Activated CD8-positive, alpha-beta memory T cell treated with anti-CD3 and anti-CD28 coated beads for 36 hours (primary cell): ENCODE measurements around the gene RNF19B. TPM values are rescaled to one million over a fixed set of nuclear protein-coding genes. Genes with fewer than 3 reads are reported as not detected.

Experiments used
- CTCF ChIA-PET: fragments of 350-600 bp; sonication (Branson Sonifier 250); formaldehyde crosslinking; loops from one replicate; lab custom pipeline; 2021; ENCODE audit warnings: antibody characterized with exemption; lab: Charles Lee
- POLR2A ChIA-PET: fragments of 350-600 bp; sonication (Branson Sonifier 250); formaldehyde crosslinking; loops from one replicate; lab custom pipeline; 2021; ENCODE audit warnings: antibody characterized with exemption; lab: Charles Lee
- total RNA-seq, 2 experiments: library from RNA; stranded (reverse); gene quantifications; one replicate each; pipeline ENCODE4 v1.2.3, GENCODE V29; 2021

Gene RNF19B
- total RNA-seq, 2 experiments from 2014 or later, result 21.7 to 22.5 TPM

- ChIA-PET POLR2A (no interaction called here), CTCF (no interaction called here)
Measured at GRCh38 chr1:32948905-32949304, 15.7 kb downstream of the RNF19B start.

GRCh38 chr1:32948390-32948722, 16.3 kb downstream of the RNF19B start:
- CTCF ChIA-PET, result no interaction called here
- POLR2A ChIA-PET, result no interaction called here

DNA sequence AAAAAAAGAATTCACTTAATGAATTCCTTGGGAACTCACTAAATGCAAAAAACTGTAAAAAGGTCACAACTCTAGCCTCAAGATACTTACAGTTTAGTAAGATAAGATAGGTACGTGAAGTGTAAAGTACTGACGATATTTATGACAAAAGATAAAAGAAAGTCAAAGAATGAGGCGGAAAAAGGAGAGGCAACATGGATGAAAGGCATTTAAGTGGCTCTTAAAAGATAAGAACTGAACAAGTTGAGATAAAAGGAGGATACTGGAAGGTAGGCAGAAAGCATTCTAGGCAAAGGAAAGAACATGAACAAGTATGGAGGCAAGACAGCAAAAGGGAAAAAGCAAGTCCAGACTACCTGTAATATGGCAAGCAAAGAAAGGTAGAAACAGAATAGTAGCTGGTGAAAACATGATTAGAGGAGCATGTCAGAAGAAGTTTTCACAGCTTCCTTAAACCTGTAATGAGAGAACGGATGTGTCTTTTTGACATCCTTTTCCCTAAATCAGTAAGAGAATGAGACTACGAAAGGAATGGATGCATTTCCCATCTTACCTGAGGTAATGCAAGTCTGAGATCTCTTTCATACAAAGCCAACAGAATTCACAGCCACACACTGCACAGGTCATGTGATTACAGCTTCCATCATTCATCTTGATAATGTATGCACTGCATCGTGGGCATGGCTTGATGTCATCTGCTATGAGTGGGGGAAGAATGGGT, 16.8 kb downstream of the RNF19B start:
- CTCF ChIA-PET, result no interaction called here
- POLR2A ChIA-PET, result no interaction called here

GRCh38 chr1:32946413-32946812, 18.2 kb downstream of the RNF19B start:
- CTCF ChIA-PET, result no interaction called here
- POLR2A ChIA-PET, result no interaction called here

DNA sequence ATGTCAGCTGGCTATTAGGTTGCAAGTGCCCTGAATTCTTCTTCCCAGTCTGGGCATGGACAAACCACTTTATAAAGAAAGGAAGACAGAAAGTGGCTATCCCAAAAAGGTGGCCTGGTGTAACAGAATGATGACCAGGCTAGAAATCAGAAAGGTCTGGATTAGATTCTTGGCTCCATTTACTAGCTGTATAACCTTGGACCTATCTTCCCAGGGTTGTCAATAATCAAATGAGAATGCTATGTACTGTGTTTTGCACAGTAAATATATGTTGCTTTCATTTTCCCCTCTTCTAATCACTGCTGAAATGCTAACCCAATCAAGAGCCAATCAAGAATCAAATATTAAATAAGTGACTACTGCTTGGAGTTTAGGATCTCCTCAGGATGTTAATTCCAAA, 20.4 kb downstream of the RNF19B start:
- ChIA-PET CTCF (no interaction called here), POLR2A (no interaction called here)

DNA sequence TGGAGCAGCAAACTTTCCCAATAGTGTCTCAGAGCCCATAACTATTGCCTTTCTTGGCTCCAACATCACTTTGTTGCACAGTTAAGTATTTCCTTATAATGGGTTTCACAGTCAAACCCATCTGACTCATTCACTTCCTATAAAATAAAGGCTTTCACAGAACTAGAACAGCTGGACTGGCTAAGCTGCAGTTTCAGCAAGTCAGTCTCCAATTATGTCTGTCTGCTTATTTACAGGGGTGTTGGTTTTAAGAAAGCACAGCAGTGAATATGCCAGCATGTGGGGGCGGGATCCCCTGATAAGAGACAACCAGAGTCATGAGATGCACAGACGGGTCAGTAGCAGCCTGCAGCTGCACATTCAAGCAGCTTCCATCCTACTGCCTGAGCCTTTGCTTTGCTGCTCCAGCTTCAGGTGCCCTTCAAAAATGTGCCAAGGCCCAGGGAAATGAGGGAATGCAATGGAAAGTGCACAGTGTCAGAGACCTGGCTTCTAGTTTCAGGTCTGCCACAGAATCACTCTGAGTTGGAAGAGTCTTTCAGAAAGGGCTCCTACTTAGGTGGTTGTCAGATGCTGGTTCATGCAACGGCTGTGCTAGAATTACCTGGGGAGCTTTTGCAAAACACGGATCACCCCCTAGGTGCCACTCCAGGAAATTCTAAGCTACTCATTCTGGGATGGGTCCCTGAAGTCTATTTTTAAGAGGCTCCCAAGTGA, 24.8 kb downstream of the RNF19B start:
- ChIA-PET POLR2A (interaction anchor here (1.3 kb wide), 1 partner anchor 25 kb away, joined by 3 read pairs; the partner anchor contains the start of gene RNF19B), CTCF (interaction anchor here (0.6 to 1.3 kb wide), 5 partner anchors 9 to 115 kb away, joined by 3 to 4 read pairs (median 3); no protein-coding TSS in a partner anchor)

DNA sequence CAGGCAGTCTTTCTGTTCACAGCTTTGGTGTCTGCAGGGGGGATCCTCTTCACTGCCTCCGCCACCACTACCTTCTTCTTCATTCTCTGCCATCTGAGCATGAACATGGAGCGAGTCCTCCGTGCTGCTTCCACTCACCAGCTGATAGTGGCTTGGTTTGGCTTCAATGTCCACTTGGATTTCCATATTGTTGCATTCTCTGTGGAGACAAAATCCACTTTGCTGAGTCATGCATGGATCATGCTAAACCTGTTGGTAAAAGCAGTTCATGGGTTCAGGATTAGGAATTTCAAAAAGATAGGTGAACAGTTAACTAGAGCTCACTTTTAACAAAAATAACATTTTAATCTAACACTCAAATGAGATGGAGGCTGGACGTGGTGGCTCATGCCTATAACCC, 27.5 kb downstream of the RNF19B start:
- POLR2A ChIA-PET, result no interaction called here

DNA sequence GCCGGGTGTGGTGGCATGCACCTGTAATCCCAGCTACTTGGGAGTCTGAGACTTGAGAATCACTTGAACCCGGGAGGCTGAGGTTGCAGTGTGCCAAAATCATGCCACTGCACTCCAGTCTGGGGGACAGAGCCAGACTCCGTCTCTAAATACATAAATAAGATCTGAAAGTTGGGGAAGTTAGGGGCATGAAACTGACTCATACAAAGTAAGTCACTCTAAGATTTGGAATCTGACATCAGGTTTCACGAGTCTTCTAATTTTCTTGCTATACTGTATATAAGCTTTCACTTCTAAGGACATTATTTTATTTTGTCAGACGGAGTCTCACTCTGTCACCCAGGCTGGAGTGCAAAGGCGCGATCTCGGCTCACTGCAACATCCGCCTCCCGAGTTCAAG, 30.1 kb downstream of the RNF19B start:
- CTCF ChIA-PET, result interaction anchor here (1.2 to 4.0 kb wide), 5 partner anchors 71 to 160 kb away, joined by 3 to 31 read pairs (median 4); no protein-coding TSS in a partner anchor
- POLR2A ChIA-PET, result no interaction called here

More for the DNA sequence above, 27.5 kb downstream of the RNF19B start:
- CTCF ChIA-PET, result interaction anchor here (1.2 kb wide), 1 partner anchor 119 kb away, joined by 4 read pairs; no protein-coding TSS in a partner anchor

DNA sequence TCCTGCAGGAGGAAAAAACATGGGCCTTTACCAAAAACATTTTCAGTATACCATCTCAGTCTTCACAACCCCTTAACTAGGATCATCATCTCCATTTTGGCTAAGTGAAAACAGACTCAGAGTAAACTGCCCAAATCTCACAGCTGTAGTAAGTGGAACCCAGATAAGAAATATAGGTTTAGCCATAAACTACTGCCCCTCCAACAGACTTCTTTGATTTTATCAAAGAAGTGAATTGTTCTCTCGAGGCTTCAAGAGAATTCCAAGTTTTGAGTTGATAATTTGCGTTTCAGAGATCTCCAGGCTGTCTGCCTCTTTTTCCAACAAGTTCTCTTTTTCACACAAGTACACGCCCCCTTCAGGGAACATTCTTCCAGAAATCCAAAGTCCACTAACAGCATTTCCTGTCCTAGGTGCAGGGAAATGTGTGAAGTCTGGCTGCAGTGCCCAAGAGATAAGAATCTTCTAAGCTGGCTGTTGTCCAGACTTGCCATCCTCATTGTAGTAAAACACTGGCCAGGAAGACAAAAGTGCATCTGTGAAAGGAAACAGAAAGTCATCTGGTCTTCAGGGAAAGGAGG, 30.8 kb downstream of the RNF19B start:
- CTCF ChIA-PET, result interaction anchor here (0.7 to 4.0 kb wide), 11 partner anchors 36 to 363 kb away, joined by 3 to 31 read pairs (median 4); no protein-coding TSS in a partner anchor
- POLR2A ChIA-PET, result no interaction called here

DNA sequence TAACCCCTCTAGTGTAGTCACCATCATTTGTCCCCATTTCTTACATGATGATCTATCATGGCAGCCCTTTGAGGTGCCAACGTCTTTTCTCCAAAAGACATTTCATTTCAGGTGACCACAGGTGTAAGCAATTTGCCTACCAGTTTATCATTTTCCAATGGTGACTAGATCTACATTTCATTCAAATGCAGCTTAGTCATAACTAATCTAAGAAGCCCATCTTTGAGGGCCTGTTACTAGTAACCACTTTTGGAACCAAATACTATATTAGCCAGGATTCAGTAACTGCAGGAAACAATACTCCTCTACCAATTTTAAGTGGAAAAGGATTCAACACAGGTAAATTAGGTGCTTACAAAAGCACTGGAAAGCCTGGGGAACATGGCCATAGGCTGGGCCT, 32.8 kb downstream of the RNF19B start:
- ChIA-PET POLR2A (no interaction called here), CTCF (interaction anchor here (1.2 to 1.3 kb wide), 2 partner anchors 8 to 124 kb away, joined by 4 to 9 read pairs; no protein-coding TSS in a partner anchor)

GRCh38 chr1:32929366-32929765, 35.2 kb downstream of the RNF19B start:
- CTCF ChIA-PET, result interaction anchor here (0.8 to 1.7 kb wide), 2 partner anchors 95 to 126 kb away, joined by 3 to 6 read pairs; no protein-coding TSS in a partner anchor
- POLR2A ChIA-PET, result no interaction called here

- ChIA-PET CTCF (interaction anchor here (0.8 to 1.7 kb wide), 2 partner anchors 94 to 127 kb away, joined by 3 to 6 read pairs; no protein-coding TSS in a partner anchor), POLR2A (no interaction called here)
Measured at GRCh38 chr1:32928715-32929114, 35.9 kb downstream of the RNF19B start.

DNA sequence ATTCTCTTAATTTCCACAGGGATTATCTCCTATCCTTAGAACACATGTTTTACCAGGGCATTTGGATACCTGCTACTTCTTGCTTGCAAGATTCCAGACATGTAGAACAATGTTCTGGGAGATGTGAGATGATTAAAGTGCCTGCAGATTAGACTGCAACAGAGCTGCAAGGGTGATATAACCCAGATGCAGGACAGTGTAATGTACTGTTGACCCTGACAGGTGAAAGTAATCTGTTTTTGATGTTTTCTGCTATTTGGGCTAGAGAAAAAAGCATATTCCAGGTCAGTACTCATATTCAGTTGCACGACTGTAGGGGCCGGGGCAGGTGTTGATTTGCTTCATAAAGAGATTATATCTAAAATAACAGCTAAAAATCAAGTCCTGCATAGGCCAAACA, 36.3 kb downstream of the RNF19B start:
- ChIA-PET POLR2A (no interaction called here), CTCF (no interaction called here)

DNA sequence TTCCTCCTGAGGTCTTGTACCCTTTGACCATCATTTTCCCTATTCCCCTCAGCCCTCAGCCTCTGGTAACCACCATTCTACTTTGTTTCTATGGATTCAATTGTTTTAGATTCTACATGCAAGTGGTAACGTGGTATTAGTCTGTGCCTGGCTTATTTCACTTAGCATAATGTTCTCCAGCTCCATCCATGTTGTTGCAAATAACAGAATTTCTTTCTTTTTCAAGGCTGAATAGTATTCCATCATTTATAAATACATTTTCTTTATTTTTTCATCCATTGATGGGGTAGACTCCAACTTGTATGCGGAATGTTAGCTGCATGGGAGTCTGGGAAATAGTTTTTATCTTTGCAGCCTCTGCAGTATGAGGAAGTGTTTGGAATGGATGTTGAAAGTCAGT, 37.2 kb downstream of the RNF19B start:
- POLR2A ChIA-PET, result no interaction called here
- CTCF ChIA-PET, result no interaction called here

DNA sequence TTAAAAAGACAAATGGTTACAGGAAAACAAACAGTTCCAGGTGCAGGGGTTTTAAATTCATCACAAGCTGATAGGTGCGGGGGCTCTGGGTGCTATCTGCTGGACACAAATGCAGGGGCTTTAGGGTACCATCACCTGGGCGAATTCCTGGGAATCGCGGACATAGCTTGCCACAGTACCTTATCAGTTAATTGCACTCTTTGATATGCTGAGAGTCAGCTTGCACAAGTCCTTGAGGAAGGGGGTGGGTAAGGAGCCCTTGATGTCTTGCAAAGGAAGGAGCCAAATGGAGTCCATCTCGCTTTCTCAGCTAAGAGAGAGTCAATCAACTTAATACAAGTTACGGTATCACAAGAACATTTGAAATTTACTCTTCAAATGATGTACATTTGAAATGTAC, 38.0 kb downstream of the RNF19B start:
- ChIA-PET POLR2A (no interaction called here), CTCF (interaction anchor here (1.5 kb wide), 1 partner anchor 128 kb away, joined by 3 read pairs; no protein-coding TSS in a partner anchor)

- ChIA-PET POLR2A (no interaction called here), CTCF (interaction anchor here (1.5 to 1.7 kb wide), 2 partner anchors 129 to 161 kb away, joined by 3 read pairs; no protein-coding TSS in a partner anchor)
Measured at GRCh38 chr1:32925403-32926162, 39.0 kb downstream of the RNF19B start.

DNA sequence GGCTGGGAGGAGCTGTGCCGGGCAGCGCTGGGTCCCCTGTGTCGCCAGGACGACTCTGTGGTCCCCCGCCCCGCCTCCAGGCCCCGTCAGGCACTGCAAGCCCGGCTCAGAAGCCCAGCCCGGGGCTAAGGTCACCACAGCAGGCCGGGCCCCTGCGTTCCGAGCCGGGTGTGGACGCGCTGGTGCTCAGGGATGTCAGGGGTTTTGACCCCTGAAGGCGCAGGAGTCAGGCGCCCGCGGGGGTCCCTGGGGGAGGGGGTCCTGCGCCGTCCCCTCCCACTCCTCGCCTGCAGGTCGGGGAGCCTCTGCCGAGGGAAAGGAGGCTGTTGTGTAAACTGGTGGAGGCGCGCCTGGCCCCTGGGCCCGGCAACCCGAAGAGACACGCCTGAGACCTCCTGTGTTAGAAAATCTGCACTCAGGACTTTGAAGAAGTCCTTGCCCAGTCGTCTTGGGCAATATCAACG, 39.7 kb downstream of the RNF19B start:
- ChIA-PET CTCF (interaction anchor here (1.5 to 1.7 kb wide), 2 partner anchors 130 to 161 kb away, joined by 3 read pairs; no protein-coding TSS in a partner anchor), POLR2A (no interaction called here)

DNA sequence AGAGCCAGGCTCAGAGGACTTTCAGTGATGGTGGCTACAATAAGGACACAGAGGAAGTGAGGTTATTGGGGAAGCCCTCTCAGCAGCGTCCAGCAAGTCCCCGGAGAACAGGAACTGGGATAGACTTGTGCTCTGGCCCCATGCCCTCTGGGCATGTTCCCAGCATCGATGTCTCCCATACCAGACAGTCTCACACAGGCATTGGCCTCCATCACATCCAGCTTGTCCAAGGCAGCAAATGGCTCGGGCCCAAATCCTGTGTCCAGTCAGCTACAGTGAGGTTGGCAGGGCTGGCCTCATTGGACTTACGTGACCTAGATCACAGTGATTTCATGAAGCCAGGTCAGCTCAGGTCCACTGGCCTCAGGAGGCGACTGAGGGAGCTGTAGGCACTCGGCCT, 43.8 kb downstream of the RNF19B start:
- ChIA-PET POLR2A (no interaction called here), CTCF (interaction anchor here (0.8 kb wide), 1 partner anchor 9 kb away, joined by 3 read pairs; no protein-coding TSS in a partner anchor)
